OCI-LY1 (cell line): ENCODE data around the gene KLHDC4.

ENCODE experiments used
- EZH2 ChIP-seq: fragments of 200-600 bp; sonication (generic), shearing (Covaris generic); IDR thresholded peaks from 2 replicates; pipeline ENCODE4 v1.8.0; 2017; ENCODE audit warnings: borderline replicate concordance, mixed run types, mild to moderate bottlenecking, antibody characterized with exemption, low read length, moderate library complexity, mixed read lengths
- TF ChIP-seq, protein P1 (sequence below): fragments of 200-600 bp; sonication (generic), shearing (Covaris generic); IDR thresholded peaks from 2 replicates; pipeline ENCODE4 v1.5.1; 2017; ENCODE audit warnings: mild to moderate bottlenecking, antibody characterized with exemption, low read length, moderate library complexity, mixed read lengths

DNA sequence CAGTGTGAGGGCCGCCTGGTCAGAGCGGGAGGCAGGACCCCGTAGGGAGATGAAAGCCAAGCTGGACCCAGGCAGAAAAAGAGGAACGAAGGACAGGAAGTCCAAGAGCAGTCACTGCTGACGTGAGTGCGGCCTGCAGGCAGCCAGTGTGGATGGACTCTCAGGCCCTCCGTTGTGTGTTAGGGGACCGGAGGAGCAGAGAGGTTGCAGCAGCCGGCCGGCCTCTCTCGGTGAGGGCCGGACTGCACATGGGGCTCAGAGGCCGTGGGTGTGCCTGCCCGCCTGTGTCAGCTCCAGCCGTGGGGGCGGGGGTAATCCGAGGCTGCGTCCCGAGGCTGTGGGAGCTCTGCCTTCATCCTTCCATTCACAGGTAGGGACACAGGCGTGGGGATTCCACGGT, 96.1 kb downstream of the KLHDC4 start:
- TF ChIP-seq, protein P1, sequence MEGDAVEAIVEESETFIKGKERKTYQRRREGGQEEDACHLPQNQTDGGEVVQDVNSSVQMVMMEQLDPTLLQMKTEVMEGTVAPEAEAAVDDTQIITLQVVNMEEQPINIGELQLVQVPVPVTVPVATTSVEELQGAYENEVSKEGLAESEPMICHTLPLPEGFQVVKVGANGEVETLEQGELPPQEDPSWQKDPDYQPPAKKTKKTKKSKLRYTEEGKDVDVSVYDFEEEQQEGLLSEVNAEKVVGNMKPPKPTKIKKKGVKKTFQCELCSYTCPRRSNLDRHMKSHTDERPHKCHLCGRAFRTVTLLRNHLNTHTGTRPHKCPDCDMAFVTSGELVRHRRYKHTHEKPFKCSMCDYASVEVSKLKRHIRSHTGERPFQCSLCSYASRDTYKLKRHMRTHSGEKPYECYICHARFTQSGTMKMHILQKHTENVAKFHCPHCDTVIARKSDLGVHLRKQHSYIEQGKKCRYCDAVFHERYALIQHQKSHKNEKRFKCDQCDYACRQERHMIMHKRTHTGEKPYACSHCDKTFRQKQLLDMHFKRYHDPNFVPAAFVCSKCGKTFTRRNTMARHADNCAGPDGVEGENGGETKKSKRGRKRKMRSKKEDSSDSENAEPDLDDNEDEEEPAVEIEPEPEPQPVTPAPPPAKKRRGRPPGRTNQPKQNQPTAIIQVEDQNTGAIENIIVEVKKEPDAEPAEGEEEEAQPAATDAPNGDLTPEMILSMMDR: no peak
- no peak for TF ChIP-seq EZH2
